Colonic mucosa (tissue), 4 donors: ENCODE data around the gene VIPAS39. TPM values are rescaled to one million over a fixed set of nuclear protein-coding genes. Genes with fewer than 3 reads are reported as not detected.

Source experiments
- DNase-seq: peaks from one replicate; pipeline ENCODE4 v3.0.0-alpha.2; 2020
- H3K27ac ChIP-seq: fragments of 200-600 bp; one replicate; pipeline ENCODE4 v1.8.0; 2021
- H3K27me3 ChIP-seq: fragments of 200-600 bp; one replicate; pipeline ENCODE4 v1.8.0; 2021
- H3K36me3 ChIP-seq: fragments of 200-600 bp; one replicate; pipeline ENCODE4 v1.8.0; 2021
- H3K4me1 ChIP-seq: fragments of 200-600 bp; one replicate; pipeline ENCODE4 v1.8.0; 2021; ENCODE audit warnings: mild to moderate bottlenecking
- H3K4me3 ChIP-seq: fragments of 200-600 bp; one replicate; pipeline ENCODE4 v1.8.0; 2021
- H3K9ac ChIP-seq, 2 donors: one replicate each; pipeline ENCODE4 v1.7.0; 2013; ENCODE audit warnings: control low read depth in 2 of 2, low read depth in 2 of 2, low read length in 2 of 2
- H3K9me3 ChIP-seq: fragments of 200-600 bp; one replicate; pipeline ENCODE4 v1.8.0; 2021
- intact Hi-C: fragments of 100-400 bp; cut with DNase I; formaldehyde crosslinking; loops from one replicate; pipeline ENCODE4 v1.14.1; 2022
- total RNA-seq, 2 donors: library from RNA; stranded (reverse); fragmentation: NEBNext Ultra II Directional in 1 of 2; extraction: Animal tissue kit (Norgen Biotek cat#: 25700) in 1 of 2; gene quantifications; one replicate each; pipeline ENCODE4 v1.2.1, GENCODE V29; 2021
- TF ChIP-seq, protein P1 (sequence below): fragments of 200-600 bp; IDR thresholded peaks from one replicate; pipeline ENCODE4 v1.8.0; 2022; ENCODE audit warnings: antibody characterized with exemption, mild to moderate bottlenecking
- donor health status: healthy.
- donor health status: DM: no; HTN: no; CAD: no.
- donor health status: DM: no; HTN: no; CAD: no.

The VIPAS39 gene
- total RNA-seq, 2 donors from 2014 or later, result 16.3 to 17.5 TPM

DNA sequence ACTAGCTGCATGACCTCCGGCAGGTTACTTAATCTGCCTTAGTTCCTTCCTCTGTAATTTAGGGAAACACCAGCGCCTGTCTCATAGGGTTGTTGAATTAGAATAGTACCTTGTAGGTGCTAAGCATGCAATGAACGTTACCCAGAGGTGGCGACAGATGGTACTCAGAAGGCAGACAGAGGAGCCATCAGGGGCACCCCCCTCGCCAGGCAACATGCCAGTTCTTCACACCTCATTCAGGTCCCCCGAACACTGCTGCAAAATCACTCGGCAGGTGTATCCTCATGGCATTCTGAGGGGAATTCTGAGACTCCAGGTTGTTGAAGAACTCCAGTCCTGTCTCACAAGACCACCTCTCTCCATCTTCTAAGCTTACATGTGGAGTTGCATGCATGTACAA, 31.2 kb upstream of the VIPAS39 start:
- Histone ChIP-seq H3K9me3 (no peaks in the 10 kb centered on the region), H3K27ac (no peak overlapping the region), H3K4me1 (no peaks in the 10 kb centered on the region), H3K9ac (no peak overlapping the region), H3K27me3 (no peaks in the 10 kb centered on the region), H3K36me3 (no peaks in the 10 kb centered on the region), H3K4me3 (no peak overlapping the region)
- TF ChIP-seq, protein P1, sequence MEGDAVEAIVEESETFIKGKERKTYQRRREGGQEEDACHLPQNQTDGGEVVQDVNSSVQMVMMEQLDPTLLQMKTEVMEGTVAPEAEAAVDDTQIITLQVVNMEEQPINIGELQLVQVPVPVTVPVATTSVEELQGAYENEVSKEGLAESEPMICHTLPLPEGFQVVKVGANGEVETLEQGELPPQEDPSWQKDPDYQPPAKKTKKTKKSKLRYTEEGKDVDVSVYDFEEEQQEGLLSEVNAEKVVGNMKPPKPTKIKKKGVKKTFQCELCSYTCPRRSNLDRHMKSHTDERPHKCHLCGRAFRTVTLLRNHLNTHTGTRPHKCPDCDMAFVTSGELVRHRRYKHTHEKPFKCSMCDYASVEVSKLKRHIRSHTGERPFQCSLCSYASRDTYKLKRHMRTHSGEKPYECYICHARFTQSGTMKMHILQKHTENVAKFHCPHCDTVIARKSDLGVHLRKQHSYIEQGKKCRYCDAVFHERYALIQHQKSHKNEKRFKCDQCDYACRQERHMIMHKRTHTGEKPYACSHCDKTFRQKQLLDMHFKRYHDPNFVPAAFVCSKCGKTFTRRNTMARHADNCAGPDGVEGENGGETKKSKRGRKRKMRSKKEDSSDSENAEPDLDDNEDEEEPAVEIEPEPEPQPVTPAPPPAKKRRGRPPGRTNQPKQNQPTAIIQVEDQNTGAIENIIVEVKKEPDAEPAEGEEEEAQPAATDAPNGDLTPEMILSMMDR, result no peak
- no peak for DNase-seq
- intact Hi-C loops, result no loop called here

DNA sequence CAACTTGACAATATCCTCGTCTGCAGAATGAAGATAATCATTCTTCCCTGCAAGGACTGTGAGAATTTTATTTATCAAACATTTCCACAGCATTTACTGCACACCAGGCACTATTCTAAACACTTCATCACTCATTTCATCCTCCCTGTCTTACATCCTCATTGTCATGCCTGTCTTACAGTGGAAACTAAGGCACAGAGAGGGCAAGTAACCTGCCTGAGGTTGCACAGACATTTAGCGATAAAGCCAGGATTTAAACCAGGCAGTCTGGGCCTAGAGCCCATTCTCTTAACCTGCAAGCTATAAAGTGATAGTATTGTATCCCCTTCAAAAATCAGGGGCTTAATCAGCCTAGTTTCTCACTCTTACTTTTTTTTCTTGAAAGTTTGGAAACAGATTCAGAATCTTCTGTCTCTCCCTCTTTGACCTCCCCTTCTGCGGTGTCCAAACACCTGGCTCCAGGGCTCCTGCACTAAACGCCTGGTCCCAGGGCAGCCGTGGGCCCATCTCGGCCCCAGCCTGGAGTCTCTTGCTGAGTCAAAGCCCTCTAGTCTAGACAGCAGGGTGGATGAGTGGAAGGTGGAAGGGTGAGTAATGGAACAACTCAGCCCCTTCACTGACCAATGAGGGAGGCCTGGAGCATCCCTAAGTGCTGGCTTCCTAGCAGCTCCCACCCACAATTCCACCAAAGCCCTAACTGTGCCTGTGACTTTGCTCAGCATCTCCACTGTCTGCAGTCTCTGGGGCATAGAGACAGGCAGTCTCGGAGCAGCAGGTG, 28.7 kb upstream of the VIPAS39 start:
- H3K27ac ChIP-seq, result no peak overlapping the region
- DNase-seq, result no peak
- intact Hi-C loops, result no loop called here

DNA sequence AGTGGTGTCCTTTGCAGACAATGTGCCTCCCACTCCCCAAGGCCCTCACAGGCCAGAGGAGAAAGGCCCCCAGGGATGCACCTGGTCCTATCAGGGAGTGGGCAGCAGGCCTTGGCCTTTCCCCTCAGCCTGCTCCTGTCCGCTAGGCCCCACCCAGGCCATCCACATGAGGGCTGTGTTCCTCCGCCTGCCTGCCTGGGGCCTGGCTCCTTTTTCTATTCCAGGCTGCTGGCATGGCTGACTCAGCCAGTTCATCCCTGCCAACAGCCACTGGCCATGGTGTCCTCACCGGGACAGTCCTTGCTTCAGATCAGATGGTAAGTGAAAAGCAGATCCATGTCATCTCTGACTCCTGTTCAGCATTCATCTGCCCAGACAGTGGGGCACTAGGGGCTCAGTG, 27.9 kb upstream of the VIPAS39 start:
- no peaks in the 10 kb centered on the region for H3K9me3 ChIP-seq
- no peaks in the 10 kb centered on the region for H3K27me3 ChIP-seq
- no peaks in the 10 kb centered on the region for H3K36me3 ChIP-seq
- DNase-seq, result no peak
- no peak overlapping the region for H3K9ac ChIP-seq
- no peak overlapping the region for H3K27ac ChIP-seq
- intact Hi-C loops, result no loop called here
- no peak overlapping the region for H3K4me3 ChIP-seq
- TF ChIP-seq, protein P1, result no peak
- no peaks in the 10 kb centered on the region for H3K4me1 ChIP-seq

More for the DNA sequence above, 28.7 kb upstream of the VIPAS39 start:
- H3K4me1 ChIP-seq, result no peaks in the 10 kb centered on the region
- H3K36me3 ChIP-seq, result no peaks in the 10 kb centered on the region
- H3K27me3 ChIP-seq, result no peaks in the 10 kb centered on the region
- no peaks in the 10 kb centered on the region for H3K9me3 ChIP-seq
- H3K4me3 ChIP-seq, result no peak overlapping the region
- H3K9ac ChIP-seq, result no peak overlapping the region
- TF ChIP-seq, protein P1, result no peak

DNA sequence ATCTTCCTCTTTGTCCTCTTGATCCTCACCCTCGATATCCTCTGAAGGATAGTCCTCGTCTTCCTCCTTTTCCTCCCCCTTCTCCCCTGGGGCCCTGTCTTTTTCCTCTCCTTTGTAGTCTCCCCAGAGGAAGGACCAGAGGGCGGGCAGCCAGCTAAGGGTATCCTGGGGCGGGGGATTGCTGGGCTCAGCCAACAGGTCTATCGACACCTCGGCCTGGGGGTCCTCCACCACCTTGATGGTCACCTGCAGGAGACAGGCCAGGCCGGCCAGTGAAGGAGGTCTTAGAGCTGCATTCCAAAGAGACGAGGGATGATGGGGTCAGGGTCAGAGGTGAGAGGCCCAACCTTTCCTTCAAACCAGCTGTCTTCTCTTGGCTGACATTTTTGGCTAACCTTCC, 25.0 kb upstream of the VIPAS39 start:
- Histone ChIP-seq H3K27me3 (no peaks in the 10 kb centered on the region), H3K9ac (no peak overlapping the region), H3K27ac (no peak overlapping the region), H3K4me1 (no peaks in the 10 kb centered on the region), H3K9me3 (no peaks in the 10 kb centered on the region), H3K36me3 (no peaks in the 10 kb centered on the region), H3K4me3 (no peak overlapping the region)
- no peak for DNase-seq
- intact Hi-C loops, result no loop called here
- TF ChIP-seq, protein P1, result no peak

DNA sequence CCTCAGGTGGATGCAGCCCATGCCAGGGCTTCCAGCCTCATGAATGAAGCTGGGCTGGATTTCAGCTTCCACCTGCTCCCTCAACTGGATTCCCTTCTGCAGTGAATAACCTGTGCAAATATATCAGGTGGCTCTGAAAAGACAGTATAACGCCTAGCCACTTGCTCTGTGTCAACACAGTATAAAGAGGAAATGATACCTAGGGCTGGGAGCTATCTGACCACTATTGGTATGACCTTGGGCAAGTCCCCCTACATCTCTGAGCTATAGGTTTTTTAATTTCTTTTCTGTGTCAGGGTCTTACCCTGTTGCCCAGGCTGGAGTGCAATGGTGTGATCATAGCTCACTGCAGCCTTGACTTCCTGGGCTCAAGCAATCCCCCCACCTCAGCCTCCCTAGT, 21.4 kb upstream of the VIPAS39 start:
- TF ChIP-seq, protein P1, result no peak
- H3K9me3 ChIP-seq, result no peaks in the 10 kb centered on the region
- no peaks in the 10 kb centered on the region for H3K27me3 ChIP-seq
- H3K4me1 ChIP-seq, result no peaks in the 10 kb centered on the region
- H3K36me3 ChIP-seq, result no peaks in the 10 kb centered on the region
- no peak overlapping the region for H3K4me3 ChIP-seq
- intact Hi-C loops, result no loop called here
- H3K27ac ChIP-seq, result no peak overlapping the region
- no peak overlapping the region for H3K9ac ChIP-seq
- DNase-seq, result no peak
